H1 (cell line): ENCODE results near the gene SLC2A2. TPM values are rescaled to one million over a fixed set of nuclear protein-coding genes. Genes with fewer than 3 reads are reported as not detected.
"Not testable (repeated sequence)": the region's sequence is repeated elsewhere in the genome, so short reads cannot be mapped to it uniquely, and the experiment has no call there.

Experiments
- CTCF ChIA-PET: fragments of 300-600 bp; sonication (Branson Sonifier 250); formaldehyde crosslinking; loops from one replicate; lab custom pipeline; 2021; ENCODE audit not compliant: partially characterized antibody; lab: Charles Lee
- POLR2A ChIA-PET: fragments of 300-600 bp; sonication (Branson Sonifier 250); formaldehyde crosslinking; loops from one replicate; lab custom pipeline; 2021; ENCODE audit warnings: inconsistent platforms; ENCODE audit not compliant: partially characterized antibody; lab: Charles Lee
- DNase-seq, 2 experiments: peaks; one replicate each; pipeline versions ENCODE4 v3.0.0 to v3.0.0-alpha.2; 2010 to 2022; ENCODE audit warnings: low spot score in 2 of 2, low read depth in 1 of 2, mixed read lengths in 1 of 2
- FAIRE-seq: peaks from 2 replicates; lab custom pipeline; 2011; peaks lifted over from hg19 to GRCh38; lab: Jason Lieb, UNC
- H2AFZ ChIP-seq: 2 replicates; pipeline ENCODE4 v1.8.1; 2012; ENCODE audit warnings: low read length, inconsistent platforms
- H2AK5ac ChIP-seq: 2 replicates; pipeline ENCODE4 v1.6.1; 2013; ENCODE audit warnings: low read depth, low read length
- H2BK120ac ChIP-seq: replicated peaks from 2 replicates; pipeline ENCODE3; 2013; ENCODE audit warnings: low read depth, low read length, inconsistent platforms
- H2BK12ac ChIP-seq: 2 replicates; pipeline ENCODE4 v1.6.1; 2013; ENCODE audit warnings: low read depth, low read length
- H2BK15ac ChIP-seq: 2 replicates; pipeline ENCODE4 v1.6.1; 2013; ENCODE audit warnings: low read length
- H2BK20ac ChIP-seq: 2 replicates; pipeline ENCODE4 v1.6.1; 2013; ENCODE audit warnings: low read length
- H2BK5ac ChIP-seq: 2 replicates; pipeline ENCODE4 v1.6.1; 2013; ENCODE audit warnings: low read depth, low read length
- H3K14ac ChIP-seq: 2 replicates; pipeline ENCODE4 v1.6.1; 2013; ENCODE audit warnings: inconsistent platforms; ENCODE audit not compliant: insufficient read length
- H3K18ac ChIP-seq: 2 replicates; pipeline ENCODE4 v1.6.1; 2013; ENCODE audit warnings: low read length; ENCODE audit errors: extremely low read depth
- H3K23ac ChIP-seq: 2 replicates; pipeline ENCODE4 v1.6.1; 2013; ENCODE audit warnings: inconsistent platforms; ENCODE audit not compliant: insufficient read length
- H3K23me2 ChIP-seq: 2 replicates; pipeline ENCODE4 v1.6.1; 2013; ENCODE audit warnings: low read depth, low read length
- H3K27ac ChIP-seq: 2 replicates; pipeline ENCODE4 v1.6.1; 2011; ENCODE audit warnings: low read depth, low read length, inconsistent platforms
- H3K27me3 ChIP-seq, 4 experiments: replicated peaks in 1 of 4; 1 replicate in 1 of 4; 2 replicates in 3 of 4; pipeline versions ENCODE4 v1.6.1 to v1.8.1; 2011 to 2013; ENCODE audit warnings: low read length in 3 of 4, mild to moderate bottlenecking in 3 of 4, inconsistent platforms in 2 of 4, mixed read lengths in 2 of 4, moderate library complexity in 1 of 4; ENCODE audit not compliant: control insufficient read depth in 3 of 4, insufficient read depth in 3 of 4; ENCODE audit errors: extremely low read depth in 1 of 4
- H3K36me3 ChIP-seq, 4 experiments: 2 replicates each; pipeline versions ENCODE4 v1.6.1 to v1.8.1; 2011 to 2013; ENCODE audit warnings: mild to moderate bottlenecking in 4 of 4, low read length in 3 of 4, moderate library complexity in 2 of 4, control low read depth in 1 of 4, inconsistent platforms in 1 of 4; ENCODE audit not compliant: insufficient read depth in 4 of 4, control insufficient read depth in 2 of 4
- H3K4ac ChIP-seq: replicated peaks from 2 replicates; pipeline ENCODE3; 2013; ENCODE audit warnings: low read length, low read depth, mixed read lengths, inconsistent platforms; ENCODE audit not compliant: insufficient read length
- H3K4me1 ChIP-seq, 4 experiments: replicated peaks in 1 of 4; 1 replicate in 1 of 4; 2 replicates in 3 of 4; pipeline versions ENCODE4 v1.6.1 to v1.8.1; 2011 to 2013; ENCODE audit warnings: low read length in 3 of 4, inconsistent platforms in 2 of 4, mixed read lengths in 1 of 4; ENCODE audit not compliant: insufficient read depth in 4 of 4, control insufficient read depth in 3 of 4
- H3K4me2 ChIP-seq, 2 experiments: 2 replicates each; pipeline versions ENCODE4 v1.6.1 to v1.8.1; 2011 to 2013; ENCODE audit warnings: low read depth in 2 of 2, low read length in 2 of 2, control low read depth in 1 of 2, inconsistent platforms in 1 of 2, mild to moderate bottlenecking in 1 of 2; ENCODE audit not compliant: insufficient read depth in 1 of 2
- H3K4me3 ChIP-seq, 4 experiments: fragments of 200-600, 300-600 bp in 1 of 4; sonication (generic), shearing (Covaris generic), sonication (Bioruptor Twin) in 1 of 4; 2 replicates each; pipeline versions ENCODE4 v1.5.1 to v1.8.1; 2011 to 2016; ENCODE audit warnings: low read length in 4 of 4, low read depth in 3 of 4, control low read depth in 2 of 4, inconsistent platforms in 2 of 4, mild to moderate bottlenecking in 2 of 4, mixed read lengths in 1 of 4, moderate library complexity in 1 of 4; ENCODE audit not compliant: insufficient read depth in 2 of 4; ENCODE audit errors: extremely low read depth in 1 of 4
- H3K56ac ChIP-seq: replicated peaks from 2 replicates; pipeline ENCODE3; 2013; ENCODE audit warnings: low read depth, mild to moderate bottlenecking, mixed read lengths, low read length, inconsistent platforms; ENCODE audit not compliant: insufficient read length
- H3K79me1 ChIP-seq: 2 replicates; pipeline ENCODE4 v1.6.1; 2013; ENCODE audit warnings: low read depth, low read length, control low read depth
- H3K79me2 ChIP-seq, 2 experiments: 2 replicates each; pipeline versions ENCODE4 v1.6.1 to v1.8.1; 2012 to 2013; ENCODE audit warnings: low read length in 2 of 2, mild to moderate bottlenecking in 2 of 2, inconsistent platforms in 1 of 2; ENCODE audit not compliant: insufficient read depth in 2 of 2, control insufficient read depth in 1 of 2
- H3K9ac ChIP-seq, 4 experiments: replicated peaks in 1 of 4; 1 replicate in 1 of 4; 2 replicates in 3 of 4; pipeline versions ENCODE4 v1.6.1 to v1.8.1; 2011 to 2013; ENCODE audit warnings: low read depth in 3 of 4, low read length in 3 of 4, control low read depth in 2 of 4, mild to moderate bottlenecking in 2 of 4, moderate library complexity in 2 of 4, inconsistent platforms in 1 of 4; ENCODE audit errors: extremely low read depth in 1 of 4
- H3K9me3 ChIP-seq, 2 experiments: 2 replicates each; pipeline versions ENCODE4 v1.6.1 to v1.8.1; 2012 to 2013; ENCODE audit warnings: mild to moderate bottlenecking in 2 of 2, moderate library complexity in 2 of 2, control low read depth in 1 of 2, inconsistent platforms in 1 of 2, low read depth in 1 of 2, low read length in 1 of 2, mixed read lengths in 1 of 2; ENCODE audit not compliant: insufficient read depth in 2 of 2
- H4K20me1 ChIP-seq, 2 experiments: replicated peaks in 1 of 2; 2 replicates each; pipeline versions ENCODE3 to v1.8.1; 2011 to 2013; ENCODE audit warnings: inconsistent platforms in 2 of 2, low read length in 2 of 2, mild to moderate bottlenecking in 1 of 2; ENCODE audit not compliant: insufficient read depth in 2 of 2, control insufficient read depth in 1 of 2
- H4K5ac ChIP-seq: 2 replicates; pipeline ENCODE4 v1.6.1; 2013; ENCODE audit warnings: low read length, low read depth, mixed read lengths, inconsistent platforms; ENCODE audit not compliant: insufficient read length
- H4K8ac ChIP-seq: 2 replicates; pipeline ENCODE4 v1.8.0; 2013; ENCODE audit warnings: mild to moderate bottlenecking, moderate library complexity, low read length, inconsistent platforms; ENCODE audit not compliant: insufficient read depth; ENCODE audit errors: extremely low read depth
- H4K91ac ChIP-seq: replicated peaks from 2 replicates; pipeline ENCODE3; 2013; ENCODE audit warnings: low read length, mixed read lengths, inconsistent platforms; ENCODE audit not compliant: insufficient read length
- polyA plus RNA-seq, 7 experiments: library from polyadenylated mRNA; depleted of rRNA in 3 of 7; stranded (reverse) in 5 of 7; unstranded in 2 of 7; fragments of >200 nt in 5 of 7; fragments of 200-250 nt in 2 of 7; gene quantifications; 1 replicate in 5 of 7; 2 replicates in 1 of 7; 4 replicates in 1 of 7; pipeline versions ENCODE4 v1.2.1 to v1.2.3, GENCODE V29; 2011 to 2013; ENCODE audit warnings: missing spikeins in 2 of 7, mixed read lengths in 2 of 7
- total RNA-seq: library from RNA; stranded (reverse); fragmentation: NEBNext Ultra II Directional; extraction: Animal tissue kit (Norgen Biotek cat#: 25700); gene quantifications from 2 replicates; pipeline ENCODE4 v1.2.1, GENCODE V29; 2021

The SLC2A2 gene
- total and polyA plus RNA-seq, 2 of the 8 experiments (the other 6 are each of a cell fraction or from before 2014, with no cell fraction given): not detected

DNA sequence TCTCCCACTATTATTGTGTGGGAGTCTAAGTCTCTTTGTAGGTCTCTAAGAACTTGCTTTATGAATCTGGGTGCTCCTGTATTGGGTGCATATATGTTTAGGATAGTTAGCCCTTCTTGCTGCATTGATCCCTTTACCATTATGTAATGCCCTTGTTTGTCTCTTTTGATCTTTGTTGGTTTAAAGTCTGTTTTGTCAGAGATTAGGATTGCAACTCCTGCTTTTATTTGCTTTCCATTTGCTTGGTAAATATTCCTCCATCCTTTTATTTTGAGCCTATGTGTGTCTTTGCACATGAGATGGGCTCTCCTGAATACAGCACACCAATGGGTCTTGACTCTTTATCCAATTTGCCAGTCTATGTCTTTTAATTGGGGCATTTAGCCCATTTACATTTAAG is 53.6 kb downstream of the SLC2A2 start:
- H2BK20ac ChIP-seq, H3K9me3 ChIP-seq, DNase-seq, H3K23me2 ChIP-seq, H3K18ac ChIP-seq, H3K14ac ChIP-seq, H4K91ac ChIP-seq, H3K56ac ChIP-seq, H3K36me3 ChIP-seq, H2BK5ac ChIP-seq, FAIRE-seq, H2AK5ac ChIP-seq, H3K79me2 ChIP-seq, H2AFZ ChIP-seq, H3K4me1 ChIP-seq, POLR2A ChIA-PET, H3K4me3 ChIP-seq, H4K8ac ChIP-seq, H3K27ac ChIP-seq, H3K23ac ChIP-seq, H3K27me3 ChIP-seq, H4K20me1 ChIP-seq, H4K5ac ChIP-seq, H3K4ac ChIP-seq, H2BK15ac ChIP-seq, H2BK120ac ChIP-seq, CTCF ChIA-PET, H3K4me2 ChIP-seq, H3K9ac ChIP-seq, H3K79me1 ChIP-seq, H2BK12ac ChIP-seq: not testable (repeated sequence)
